ENCODE measurements around the gene PDILT. TPM values are rescaled to one million over a fixed set of nuclear protein-coding genes. Genes with fewer than 3 reads are reported as not detected.

PDILT gene
- total RNA-seq, 1 donor from 2014 or later: not detected

DNA sequence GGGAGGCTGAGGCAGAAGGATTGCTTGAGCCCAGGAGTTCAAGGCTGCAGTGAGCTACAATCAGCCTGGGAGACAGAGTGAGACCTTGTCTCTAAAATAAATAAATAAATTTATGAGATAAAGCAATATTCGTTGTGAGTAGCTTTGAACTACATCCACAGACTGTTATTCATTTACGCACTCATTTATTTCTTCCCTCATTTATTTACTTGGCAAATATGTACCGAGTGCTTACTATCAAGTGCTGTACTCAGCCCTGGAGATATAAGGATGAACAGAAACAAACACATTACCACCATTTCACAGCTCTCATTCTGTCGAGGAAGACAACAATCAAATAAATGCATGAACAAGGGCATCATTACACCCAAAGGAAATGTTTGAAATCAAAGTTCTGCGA is 27.4 kb downstream of the PDILT start:
- Histone ChIP-seq H3K27me3 (no peaks in the 10 kb centered on the region), H3K36me3 (no peaks in the 10 kb centered on the region), H3K4me3 (no peak overlapping the region), H3K4me1 (no peaks in the 10 kb centered on the region), H3K27ac (no peak overlapping the region), H3K9me3 (no peaks in the 10 kb centered on the region)
- intact Hi-C loops (cut with DNase I): no loop called here
- TF ChIP-seq CTCF (IDR thresholded peaks at IDR 0.05): no peak
- TF ChIP-seq POLR2A (IDR thresholded peaks at IDR 0.05): no peak
- TF ChIP-seq POLR2AphosphoS5 (IDR thresholded peaks at IDR 0.05; ENCODE audit: insufficient read depth in 1 of 2, low read depth in 1 of 2): no peak
- no peak for DNase-seq (ENCODE audit: extremely low spot score in 2 of 2)

DNA sequence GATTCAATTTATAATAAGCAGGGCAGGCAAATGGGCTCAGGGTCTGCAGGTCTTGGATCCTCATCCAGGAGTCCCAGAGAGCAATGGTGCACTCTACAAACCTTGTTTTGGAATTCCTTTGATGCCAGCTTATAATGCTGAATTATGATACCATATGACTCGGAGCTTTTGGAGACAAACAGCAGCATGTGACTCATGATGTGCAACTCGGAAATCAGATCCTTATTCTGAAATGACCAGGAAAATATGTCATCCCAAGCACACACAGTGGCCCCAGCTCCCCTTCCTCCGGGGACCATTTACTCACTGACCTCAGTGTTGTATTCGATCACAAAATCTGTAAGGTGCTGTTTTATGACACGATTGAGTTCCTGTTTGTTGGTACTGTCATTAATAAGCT is 31.8 kb downstream of the PDILT start:
- intact Hi-C loops (cut with DNase I): no loop called here
- H3K4me3 ChIP-seq: no peak overlapping the region
- H3K27me3 ChIP-seq: no peaks in the 10 kb centered on the region
- H3K4me1 ChIP-seq: no peaks in the 10 kb centered on the region
- no peak for DNase-seq (ENCODE audit: extremely low spot score in 2 of 2)
- no peaks in the 10 kb centered on the region for H3K36me3 ChIP-seq
- no peaks in the 10 kb centered on the region for H3K9me3 ChIP-seq
- TF ChIP-seq POLR2A (IDR thresholded peaks at IDR 0.05) (no peak), POLR2AphosphoS5 (IDR thresholded peaks at IDR 0.05; ENCODE audit: insufficient read depth in 1 of 2, low read depth in 1 of 2) (no peak), CTCF (IDR thresholded peaks at IDR 0.05) (no peak)
- no peak overlapping the region for H3K27ac ChIP-seq

- no peaks in the 10 kb centered on the region for H3K4me1 ChIP-seq
- no peaks in the 10 kb centered on the region for H3K9me3 ChIP-seq
- no peak overlapping the region for H3K27ac ChIP-seq
- TF ChIP-seq POLR2A (IDR thresholded peaks at IDR 0.05): no peak
- no peak for TF ChIP-seq CTCF (IDR thresholded peaks at IDR 0.05)
- TF ChIP-seq POLR2AphosphoS5 (IDR thresholded peaks at IDR 0.05; ENCODE audit: insufficient read depth in 1 of 2, low read depth in 1 of 2): no peak
- intact Hi-C loops (cut with DNase I): no loop called here
- no peak for DNase-seq (ENCODE audit: extremely low spot score in 2 of 2)
- no peaks in the 10 kb centered on the region for H3K36me3 ChIP-seq
- H3K4me3 ChIP-seq: no peak overlapping the region
- no peaks in the 10 kb centered on the region for H3K27me3 ChIP-seq
Observed at GRCh38 chr16:20369452-20370054, 35.0 kb downstream of the PDILT start.

GRCh38 chr16:20364051-20364450 is 40.5 kb downstream of the PDILT start:
- H3K9me3 ChIP-seq: no peaks in the 10 kb centered on the region
- intact Hi-C loops (cut with DNase I): no loop called here
- H3K4me3 ChIP-seq: no peak overlapping the region
- no peak for DNase-seq (ENCODE audit: extremely low spot score in 2 of 2)
- H3K36me3 ChIP-seq: no peaks in the 10 kb centered on the region
- H3K4me1 ChIP-seq: no peaks in the 10 kb centered on the region
- no peak for TF ChIP-seq POLR2AphosphoS5 (IDR thresholded peaks at IDR 0.05; ENCODE audit: insufficient read depth in 1 of 2, low read depth in 1 of 2)
- TF ChIP-seq CTCF (IDR thresholded peaks at IDR 0.05): no peak
- no peak for TF ChIP-seq POLR2A (IDR thresholded peaks at IDR 0.05)
- H3K27ac ChIP-seq: no peak overlapping the region
- no peaks in the 10 kb centered on the region for H3K27me3 ChIP-seq

- Histone ChIP-seq H3K9me3 (no peaks in the 10 kb centered on the region), H3K27ac (no peak overlapping the region), H3K27me3 (no peaks in the 10 kb centered on the region), H3K36me3 (no peaks in the 10 kb centered on the region), H3K4me3 (no peak overlapping the region), H3K4me1 (no peaks in the 10 kb centered on the region)
- TF ChIP-seq POLR2AphosphoS5 (IDR thresholded peaks at IDR 0.05; ENCODE audit: insufficient read depth in 1 of 2, low read depth in 1 of 2): no peak
- no peak for TF ChIP-seq POLR2A (IDR thresholded peaks at IDR 0.05)
- no peak for TF ChIP-seq CTCF (IDR thresholded peaks at IDR 0.05)
- DNase-seq (ENCODE audit: extremely low spot score in 2 of 2): no peak
- intact Hi-C loops (cut with DNase I): no loop called here
Observed at GRCh38 chr16:20363191-20363590, 41.3 kb downstream of the PDILT start.
